ENCODE measurements around the gene COG4. TPM values are rescaled to one million over a fixed set of nuclear protein-coding genes. Genes with fewer than 3 reads are reported as not detected.
"Not testable (repeated sequence)": the region's sequence is repeated elsewhere in the genome, so short reads cannot be mapped to it uniquely, and the experiment has no call there.

COG4 gene
- total and polyA plus RNA-seq, 2 donors, result 39.6 to 63.3 TPM

GRCh38 chr16:70457446-70458166 lies 65.7 kb downstream of the COG4 start:
- no peak for DNase-seq (ENCODE audit: low read depth in 6 of 9, low spot score in 9 of 9)
- no peak overlapping the region for H3K27ac ChIP-seq (ENCODE audit: low read depth in 1 of 2, low read length in 1 of 2)
- H3K27me3 ChIP-seq (ENCODE audit: control insufficient read depth in 2 of 2, insufficient read depth in 1 of 2, low read length in 1 of 2), result no peaks in the 10 kb centered on the region
- peaks cover 3 to 12% of the 10 kb centered on the region in 2 donors for H3K4me1 ChIP-seq (ENCODE audit: control insufficient read depth in 2 of 2, insufficient read depth in 2 of 2, low read length in 2 of 2)
- no peak overlapping the region for H3K4me3 ChIP-seq (ENCODE audit: low read length in 2 of 2)
- WGBS, result 97% methylated on average over 5 of the region's 5 CpGs
- no peaks in the 10 kb centered on the region for H3K36me3 ChIP-seq (ENCODE audit: control insufficient read depth in 2 of 2, insufficient read depth in 2 of 2, low read length in 1 of 2)
- no peaks in the 10 kb centered on the region for H3K9me3 ChIP-seq (ENCODE audit: control insufficient read depth in 2 of 2, insufficient read depth in 1 of 2, low read length in 1 of 2)

DNA sequence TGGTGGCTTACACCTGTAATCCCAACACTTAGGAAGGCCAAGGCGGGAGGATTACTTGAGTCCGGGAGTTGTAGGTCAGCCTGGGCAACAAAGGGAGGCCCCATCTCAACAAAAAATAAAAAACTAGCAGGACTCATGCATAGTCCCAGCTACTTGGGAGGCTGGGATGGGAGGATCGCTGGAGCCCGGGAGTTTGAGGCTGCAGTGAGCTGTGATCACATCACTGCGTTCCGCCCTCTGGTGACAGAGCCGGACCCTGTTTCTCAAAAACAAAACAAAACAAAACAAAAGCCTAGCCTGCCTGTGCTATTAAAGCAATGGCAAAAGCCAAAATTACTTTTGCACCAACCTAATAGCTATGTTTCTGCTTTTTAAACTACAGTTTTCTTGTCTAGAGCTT lies 67.4 kb downstream of the COG4 start:
- Histone ChIP-seq H3K27ac (ENCODE audit: low read depth in 1 of 2, low read length in 1 of 2) (no peak overlapping the region), H3K36me3 (ENCODE audit: control insufficient read depth in 2 of 2, insufficient read depth in 2 of 2, low read length in 1 of 2) (no peaks in the 10 kb centered on the region), H3K27me3 (ENCODE audit: control insufficient read depth in 2 of 2, insufficient read depth in 1 of 2, low read length in 1 of 2) (peaks cover 0 to 8% of the 10 kb centered on the region in 2 donors), H3K4me3 (ENCODE audit: low read length in 2 of 2) (no peak overlapping the region), H3K9me3 (ENCODE audit: control insufficient read depth in 2 of 2, insufficient read depth in 1 of 2, low read length in 1 of 2) (no peaks in the 10 kb centered on the region), H3K4me1 (ENCODE audit: control insufficient read depth in 2 of 2, insufficient read depth in 2 of 2, low read length in 2 of 2) (peaks cover 3 to 12% of the 10 kb centered on the region in 2 donors)
- DNase-seq (ENCODE audit: low read depth in 6 of 9, low spot score in 9 of 9), result no peak
- 94% methylated on average over 7 of the region's 7 CpGs for WGBS

GRCh38 chr16:70454222-70455034 lies 68.9 kb downstream of the COG4 start, which contains the start of gene FCSK:
FCSK (plus strand) TSS chr16:70454595; CDS start chr16:70463191, 8,596 bp downstream.
- no peaks in the 10 kb centered on the region for H3K36me3 ChIP-seq (ENCODE audit: control insufficient read depth in 2 of 2, insufficient read depth in 2 of 2, low read length in 1 of 2)
- H3K4me1 ChIP-seq (ENCODE audit: control insufficient read depth in 2 of 2, insufficient read depth in 2 of 2, low read length in 2 of 2), result peaks cover 3 to 12% of the 10 kb centered on the region in 2 donors
- DNase-seq (ENCODE audit: low read depth in 6 of 9, low spot score in 9 of 9), result peak in 6 of 9 donors; percentile 64 to 89 (median 72)
- under 1% methylated on average over 67 of the region's 67 CpGs for WGBS
- peaks cover 0 to 15% of the 10 kb centered on the region in 2 donors for H3K27me3 ChIP-seq (ENCODE audit: control insufficient read depth in 2 of 2, insufficient read depth in 1 of 2, low read length in 1 of 2)
- H3K9me3 ChIP-seq (ENCODE audit: control insufficient read depth in 2 of 2, insufficient read depth in 1 of 2, low read length in 1 of 2), result no peaks in the 10 kb centered on the region
- H3K4me3 ChIP-seq (ENCODE audit: low read length in 2 of 2), result peak within 1 kb of the TSS; percentile 84 to 90
- peak within 1 kb of the TSS; percentile 89 to 91 for H3K27ac ChIP-seq (ENCODE audit: low read depth in 1 of 2, low read length in 1 of 2)

GRCh38 chr16:70453892-70454221 lies 69.5 kb downstream of the COG4 start:
- 1% methylated on average over 8 of the region's 8 CpGs for WGBS
- H3K27ac ChIP-seq (ENCODE audit: low read depth in 1 of 2, low read length in 1 of 2), result peak overlapping the region in 1 of 2 donors; percentile 91
- peaks cover 0 to 15% of the 10 kb centered on the region in 2 donors for H3K27me3 ChIP-seq (ENCODE audit: control insufficient read depth in 2 of 2, insufficient read depth in 1 of 2, low read length in 1 of 2)
- H3K4me3 ChIP-seq (ENCODE audit: low read length in 2 of 2), result peak overlapping the region; percentile 84 to 90
- H3K4me1 ChIP-seq (ENCODE audit: control insufficient read depth in 2 of 2, insufficient read depth in 2 of 2, low read length in 2 of 2), result peaks cover 3 to 12% of the 10 kb centered on the region in 2 donors
- DNase-seq (ENCODE audit: low read depth in 6 of 9, low spot score in 9 of 9), result no peak
- H3K9me3 ChIP-seq (ENCODE audit: control insufficient read depth in 2 of 2, insufficient read depth in 1 of 2, low read length in 1 of 2), result no peaks in the 10 kb centered on the region
- no peaks in the 10 kb centered on the region for H3K36me3 ChIP-seq (ENCODE audit: control insufficient read depth in 2 of 2, insufficient read depth in 2 of 2, low read length in 1 of 2)

DNA sequence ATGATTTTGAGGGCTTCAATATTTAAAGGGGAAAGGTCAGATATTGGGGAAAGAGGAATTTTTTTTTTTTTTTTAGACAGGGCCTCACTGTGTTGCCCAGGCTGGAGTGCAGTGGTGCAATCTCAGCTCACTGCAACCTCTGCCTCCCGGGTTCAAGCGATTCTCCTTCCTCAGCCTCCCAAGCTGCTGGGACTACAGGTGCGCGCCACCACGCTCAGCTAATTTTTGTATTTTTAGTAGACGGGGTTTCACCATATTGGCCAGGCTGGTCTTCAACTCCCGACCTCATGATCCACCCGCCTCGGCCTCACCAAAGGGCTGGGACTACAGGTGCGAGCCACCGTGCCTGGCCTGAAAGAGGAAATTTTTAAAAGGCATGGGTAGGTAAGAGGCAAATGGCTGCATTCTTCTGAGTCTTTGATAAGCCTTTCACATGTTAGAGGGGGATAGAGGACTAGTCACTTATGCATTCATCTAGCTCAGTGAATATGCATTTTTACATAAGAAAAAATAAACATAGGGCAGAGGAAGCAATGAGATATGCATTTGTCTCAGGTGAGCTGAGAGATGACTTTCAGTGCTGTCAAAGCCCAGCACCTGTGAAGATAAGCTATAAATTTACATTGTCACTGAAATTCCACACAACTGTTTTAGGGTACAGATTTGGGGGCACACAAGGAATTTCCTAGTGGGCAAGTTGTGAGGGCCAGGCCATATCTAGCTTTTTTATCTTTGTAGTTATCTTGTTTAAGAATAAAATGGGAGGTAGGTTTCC lies 70.0 kb downstream of the COG4 start:
- Histone ChIP-seq H3K36me3 (ENCODE audit: control insufficient read depth in 2 of 2, insufficient read depth in 2 of 2, low read length in 1 of 2) (no peaks in the 10 kb centered on the region), H3K27me3 (ENCODE audit: control insufficient read depth in 2 of 2, insufficient read depth in 1 of 2, low read length in 1 of 2) (peaks cover 0 to 15% of the 10 kb centered on the region in 2 donors), H3K4me1 (ENCODE audit: control insufficient read depth in 2 of 2, insufficient read depth in 2 of 2, low read length in 2 of 2) (peaks cover 3 to 12% of the 10 kb centered on the region in 2 donors), H3K27ac (ENCODE audit: low read depth in 1 of 2, low read length in 1 of 2) (no peak overlapping the region), H3K9me3 (ENCODE audit: control insufficient read depth in 2 of 2, insufficient read depth in 1 of 2, low read length in 1 of 2) (no peaks in the 10 kb centered on the region), H3K4me3 (ENCODE audit: low read length in 2 of 2) (peak overlapping the region; percentile 84 to 90)
- DNase-seq (ENCODE audit: low read depth in 6 of 9, low spot score in 9 of 9), result no peak
- WGBS, result 98% methylated on average over 11 of the region's 11 CpGs

- Histone ChIP-seq H3K4me1 (ENCODE audit: control insufficient read depth in 2 of 2, insufficient read depth in 2 of 2, low read length in 2 of 2) (peaks cover 3 to 12% of the 10 kb centered on the region in 2 donors), H3K27me3 (ENCODE audit: control insufficient read depth in 2 of 2, insufficient read depth in 1 of 2, low read length in 1 of 2) (peaks cover 0 to 15% of the 10 kb centered on the region in 2 donors)
- not testable (repeated sequence) for H3K9me3 ChIP-seq (ENCODE audit: control insufficient read depth in 2 of 2, insufficient read depth in 1 of 2, low read length in 1 of 2); H3K27ac ChIP-seq (ENCODE audit: low read depth in 1 of 2, low read length in 1 of 2); H3K4me3 ChIP-seq (ENCODE audit: low read length in 2 of 2); H3K36me3 ChIP-seq (ENCODE audit: control insufficient read depth in 2 of 2, insufficient read depth in 2 of 2, low read length in 1 of 2); DNase-seq (ENCODE audit: low read depth in 6 of 9, low spot score in 9 of 9)
- 69% methylated on average over 25 of the region's 25 CpGs for WGBS
Observed at GRCh38 chr16:70451004-70451340, 72.4 kb downstream of the COG4 start.

DNA sequence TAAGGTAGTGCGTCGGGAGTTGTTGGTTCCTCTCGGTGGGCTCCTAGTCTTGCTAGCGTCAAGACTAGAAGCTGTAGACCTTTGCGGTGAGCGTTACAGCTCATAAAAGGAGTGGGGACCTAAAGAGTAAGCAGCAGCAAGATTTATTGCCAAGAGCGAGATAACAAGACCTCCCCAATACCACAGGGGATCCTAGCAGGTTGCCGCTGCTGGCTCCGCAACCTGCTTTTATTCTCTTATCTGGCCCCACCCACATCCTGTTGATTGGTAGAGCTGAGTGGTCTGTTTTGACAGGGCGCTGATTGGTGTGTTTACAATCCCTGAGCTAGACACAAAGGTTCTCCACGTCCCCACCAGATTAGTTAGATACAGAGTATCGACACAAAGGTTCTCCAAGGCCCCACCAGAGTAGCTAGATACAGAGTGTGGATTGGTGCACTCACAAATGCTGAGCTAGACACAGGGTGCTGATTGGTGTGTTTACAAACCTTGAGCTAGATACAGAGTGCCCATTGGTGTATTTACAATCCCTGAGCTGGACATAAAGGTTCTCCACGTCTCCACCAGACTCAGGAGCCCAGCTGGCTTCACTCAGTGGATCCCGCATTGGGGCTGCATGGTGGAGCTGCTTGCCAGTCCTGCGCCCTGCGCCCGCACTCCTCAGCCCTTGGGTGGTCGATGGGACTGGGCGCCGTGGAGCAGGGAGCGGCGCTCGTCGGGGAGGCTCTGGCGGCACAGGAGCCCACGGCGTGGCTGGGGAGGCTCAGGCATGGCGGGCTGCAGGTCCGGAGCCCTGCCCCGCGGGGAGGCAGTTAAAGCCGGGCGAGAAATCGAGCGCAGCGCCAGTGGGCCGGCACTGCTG lies 73.0 kb downstream of the COG4 start:
- 91% methylated on average over 37 of the region's 37 CpGs for WGBS
- not testable (repeated sequence) for H3K4me3 ChIP-seq (ENCODE audit: low read length in 2 of 2); DNase-seq (ENCODE audit: low read depth in 6 of 9, low spot score in 9 of 9); H3K36me3 ChIP-seq (ENCODE audit: control insufficient read depth in 2 of 2, insufficient read depth in 2 of 2, low read length in 1 of 2); H3K9me3 ChIP-seq (ENCODE audit: control insufficient read depth in 2 of 2, insufficient read depth in 1 of 2, low read length in 1 of 2); H3K27ac ChIP-seq (ENCODE audit: low read depth in 1 of 2, low read length in 1 of 2)
- H3K4me1 ChIP-seq (ENCODE audit: control insufficient read depth in 2 of 2, insufficient read depth in 2 of 2, low read length in 2 of 2), result peaks cover 3 to 12% of the 10 kb centered on the region in 2 donors
- peaks cover 0 to 15% of the 10 kb centered on the region in 2 donors for H3K27me3 ChIP-seq (ENCODE audit: control insufficient read depth in 2 of 2, insufficient read depth in 1 of 2, low read length in 1 of 2)

GRCh38 chr16:70448075-70448474 lies 75.3 kb downstream of the COG4 start:
- WGBS, result 97% methylated on average over 6 of the region's 6 CpGs
- H3K27me3 ChIP-seq (ENCODE audit: control insufficient read depth in 2 of 2, insufficient read depth in 1 of 2, low read length in 1 of 2), result peaks cover 0 to 15% of the 10 kb centered on the region in 2 donors
- no peak overlapping the region for H3K27ac ChIP-seq (ENCODE audit: low read depth in 1 of 2, low read length in 1 of 2)
- no peaks in the 10 kb centered on the region for H3K9me3 ChIP-seq (ENCODE audit: control insufficient read depth in 2 of 2, insufficient read depth in 1 of 2, low read length in 1 of 2)
- H3K4me3 ChIP-seq (ENCODE audit: low read length in 2 of 2), result no peak overlapping the region
- DNase-seq (ENCODE audit: low read depth in 6 of 9, low spot score in 9 of 9), result no peak
- H3K4me1 ChIP-seq (ENCODE audit: control insufficient read depth in 2 of 2, insufficient read depth in 2 of 2, low read length in 2 of 2), result no peaks in the 10 kb centered on the region
- no peaks in the 10 kb centered on the region for H3K36me3 ChIP-seq (ENCODE audit: control insufficient read depth in 2 of 2, insufficient read depth in 2 of 2, low read length in 1 of 2)
